NCI-H2196 treated with DMSO at 0.1 percent for 48 hours (cell line): Measurements from ENCODE around the gene TCF3.

Source experiments
- DNase-seq: peaks from one replicate; lab custom pipeline; 2025; ENCODE audit not compliant: unreplicated experiment; lab: John Stamatoyannopoulos, UW

The TCF3 gene

GRCh38 chr19:1612114-1613086, 40.0 kb downstream of the TCF3 start:
- no peak for DNase-seq

GRCh38 chr19:1611353-1611752, 41.1 kb downstream of the TCF3 start:
- no peak for DNase-seq

GRCh38 chr19:1610579-1610978, 41.8 kb downstream of the TCF3 start:
- DNase-seq, result no peak

GRCh38 chr19:1609680-1610474, 42.5 kb downstream of the TCF3 start:
- no peak for DNase-seq

GRCh38 chr19:1609103-1609396, 43.4 kb downstream of the TCF3 start:
- no peak for DNase-seq

- DNase-seq, result no peak
Observed at GRCh38 chr19:1608359-1609102, 43.9 kb downstream of the TCF3 start.

- DNase-seq, result no peak
Observed at GRCh38 chr19:1606138-1606651, 46.2 kb downstream of the TCF3 start.

- DNase-seq, result peak; percentile 93
Observed at GRCh38 chr19:1605236-1606137, 46.9 kb downstream of the TCF3 start, which contains the start of gene UQCR11. Gene UQCR11, minus strand, starts transcription at chr19:1605462. Its CDS starts 53 bp downstream, at chr19:1605409.

GRCh38 chr19:1602091-1602707, 50.2 kb downstream of the TCF3 start:
- no peak for DNase-seq

GRCh38 chr19:1601613-1602064, 50.8 kb downstream of the TCF3 start:
- no peak for DNase-seq

- DNase-seq, result no peak
Observed at GRCh38 chr19:1599460-1599846, 53.0 kb downstream of the TCF3 start.

- no peak for DNase-seq
Observed at GRCh38 chr19:1598777-1599459, 53.5 kb downstream of the TCF3 start.

GRCh38 chr19:1593501-1593772, 59.0 kb downstream of the TCF3 start:
- DNase-seq, result no peak

GRCh38 chr19:1592755-1593500, 59.5 kb downstream of the TCF3 start, which contains the start of gene MBD3:
Gene MBD3, minus strand, starts transcription at chr19:1592865. Its CDS starts 234 bp downstream, at chr19:1592631.
- DNase-seq, result peak; percentile 91

GRCh38 chr19:1592024-1592754, 60.2 kb downstream of the TCF3 start:
- DNase-seq, result peak; percentile 76

- no peak for DNase-seq
Observed at GRCh38 chr19:1591421-1592023, 60.9 kb downstream of the TCF3 start.

- no peak for DNase-seq
Observed at GRCh38 chr19:1590641-1591397, 61.6 kb downstream of the TCF3 start.
